GM10248 (cell line): ENCODE measurements around the gene HNRNPR.
A peak's percentile ranks its signal among the peaks of the same experiment; 100 is the strongest.

Source experiments
- CTCF ChIA-PET: fragments of 300-600 bp; sonication (Branson Sonifier 250); formaldehyde crosslinking; extraction: SDS; loops from one replicate; lab custom pipeline; 2021; ENCODE audit warnings: antibody characterized with exemption; lab: Yijun Ruan, JAX
- POLR2A ChIA-PET: fragments of 350-650 bp; sonication (Branson Sonifier 250); formaldehyde crosslinking; extraction: SDS; loops from one replicate; lab custom pipeline; 2020; ENCODE audit warnings: antibody characterized with exemption; lab: Yijun Ruan, JAX
- DNase-seq: peaks from one replicate; pipeline ENCODE4 v3.0.0; 2012; ENCODE audit errors: extremely low spot score
- CTCF ChIP-seq: IDR thresholded peaks from 2 replicates; pipeline ENCODE4 v1.5.1; 2012; ENCODE audit warnings: mild to moderate bottlenecking, low read depth; ENCODE audit errors: extremely low read depth, missing control alignments, control extremely low read depth

HNRNPR gene

GRCh38 chr1:23344111-23344986 lies at the start of gene HNRNPR:
TSS of gene HNRNPR (minus strand) at chr1:23344284. CDS start at chr1:23341008, 3,276 bp downstream.
- POLR2A ChIA-PET, result interaction anchor here (0.6 to 1.0 kb wide), 8 partner anchors 10 to 256 kb away, joined by 3 to 11 read pairs (median 4); partner anchors contain the start of gene ZNF436
- DNase-seq, result peak; percentile 100

GRCh38 chr1:23393706-23394105 lies 49.6 kb upstream of the HNRNPR start:
- TF ChIP-seq CTCF, result no peak
- ChIA-PET POLR2A (no interaction called here), CTCF (interaction anchor here (1.1 to 3.2 kb wide), 3 partner anchors 10 to 18 kb away, joined by 3 to 31 read pairs (median 3); no protein-coding TSS in a partner anchor)
- DNase-seq, result no peak

More at GRCh38 chr1:23344111-23344986, at the start of gene HNRNPR:
- CTCF ChIA-PET, result interaction anchor here (0.7 to 2.7 kb wide), 6 partner anchors 12 to 153 kb away, joined by 3 to 11 read pairs (median 4); no protein-coding TSS in a partner anchor
- no peak for TF ChIP-seq CTCF

- CTCF ChIA-PET, result interaction anchor here (3.2 kb wide), 1 partner anchor 11 kb away, joined by 31 read pairs; no protein-coding TSS in a partner anchor
- TF ChIP-seq CTCF, result no peak
- POLR2A ChIA-PET, result no interaction called here
- no peak for DNase-seq
These were observed 48.2 kb upstream of the HNRNPR start for GRCh38 chr1:23392125-23392855.

- no peak for DNase-seq
- no peak for TF ChIP-seq CTCF
- ChIA-PET POLR2A (no interaction called here), CTCF (interaction anchor here (0.9 to 3.6 kb wide), 3 partner anchors 14 to 31 kb away, joined by 3 to 23 read pairs (median 4); no protein-coding TSS in a partner anchor)
These were observed 45.8 kb upstream of the HNRNPR start for GRCh38 chr1:23389837-23390321.

- DNase-seq, result no peak
- CTCF ChIA-PET, result no interaction called here
- POLR2A ChIA-PET, result no interaction called here
- no peak for TF ChIP-seq CTCF
These were observed 43.4 kb upstream of the HNRNPR start for GRCh38 chr1:23387494-23387893.

GRCh38 chr1:23385119-23385621 lies 41.1 kb upstream of the HNRNPR start:
- ChIA-PET POLR2A (no interaction called here), CTCF (interaction anchor here (1.2 to 1.5 kb wide), 2 partner anchors 15 to 19 kb away, joined by 4 to 5 read pairs; no protein-coding TSS in a partner anchor)
- TF ChIP-seq CTCF, result no peak
- no peak for DNase-seq
